Stimulated activated CD8-positive, alpha-beta memory T cell treated with anti-CD3 and anti-CD28 coated beads, Interleukin-12 subunit alpha, Interleukin-12 subunit beta, amount 100 ng/mL, for 4 hours (primary cell): ENCODE measurements around the gene PTPN22.

Experiments
- DNase-seq: peaks from one replicate; pipeline ENCODE4 v3.0.0-alpha.2; 2020; ENCODE audit warnings: low read depth

PTPN22 gene

DNA sequence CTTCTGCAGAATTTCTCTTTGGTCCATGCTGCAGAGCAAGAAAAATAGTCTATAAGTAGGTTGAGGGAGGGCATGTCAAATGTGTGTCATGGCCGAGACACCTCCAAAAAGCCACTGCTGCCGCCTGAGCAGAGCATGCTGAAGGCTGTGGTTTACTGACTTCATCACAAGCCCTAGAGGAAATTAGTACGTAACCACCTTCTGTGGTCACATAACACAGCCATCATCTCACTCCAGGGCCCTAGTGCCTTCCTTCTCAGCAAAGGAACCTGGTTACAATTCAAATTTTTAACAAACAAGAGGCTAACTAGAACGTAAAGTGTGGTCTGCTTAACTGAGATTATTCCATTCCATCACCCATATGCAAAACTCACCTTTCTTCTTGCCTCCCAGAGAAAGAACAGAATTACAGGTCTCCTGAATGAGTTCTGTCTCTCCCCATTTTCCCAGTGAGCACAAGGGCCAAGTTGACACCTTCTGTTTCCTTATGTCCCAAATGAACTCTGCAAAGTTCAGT lies at the start of gene PTPN22:
Gene PTPN22 (minus strand): TSS at position 116 of the 517 bp plus-strand sequence.
- peak; percentile 61 for DNase-seq

DNA sequence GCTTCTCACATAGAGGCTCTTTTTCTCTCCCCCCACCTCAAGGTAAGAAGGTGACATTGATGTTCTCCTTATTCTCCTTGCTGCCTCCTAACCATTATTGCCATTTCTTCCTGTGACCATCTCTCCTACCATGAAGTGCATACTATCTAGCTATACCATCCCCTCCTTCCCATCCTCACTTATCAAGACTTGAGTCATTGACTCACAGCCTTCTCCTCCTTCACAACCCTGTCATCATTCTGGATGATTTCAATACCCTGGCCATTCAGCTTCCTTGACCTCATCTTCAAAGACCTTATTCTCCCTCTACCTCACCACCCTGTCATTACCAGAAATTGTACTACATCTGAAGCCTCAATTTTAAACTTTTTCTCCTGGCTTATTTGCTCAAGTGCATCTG lies 46.7 kb upstream of the PTPN22 start:
- no peak for DNase-seq

DNA sequence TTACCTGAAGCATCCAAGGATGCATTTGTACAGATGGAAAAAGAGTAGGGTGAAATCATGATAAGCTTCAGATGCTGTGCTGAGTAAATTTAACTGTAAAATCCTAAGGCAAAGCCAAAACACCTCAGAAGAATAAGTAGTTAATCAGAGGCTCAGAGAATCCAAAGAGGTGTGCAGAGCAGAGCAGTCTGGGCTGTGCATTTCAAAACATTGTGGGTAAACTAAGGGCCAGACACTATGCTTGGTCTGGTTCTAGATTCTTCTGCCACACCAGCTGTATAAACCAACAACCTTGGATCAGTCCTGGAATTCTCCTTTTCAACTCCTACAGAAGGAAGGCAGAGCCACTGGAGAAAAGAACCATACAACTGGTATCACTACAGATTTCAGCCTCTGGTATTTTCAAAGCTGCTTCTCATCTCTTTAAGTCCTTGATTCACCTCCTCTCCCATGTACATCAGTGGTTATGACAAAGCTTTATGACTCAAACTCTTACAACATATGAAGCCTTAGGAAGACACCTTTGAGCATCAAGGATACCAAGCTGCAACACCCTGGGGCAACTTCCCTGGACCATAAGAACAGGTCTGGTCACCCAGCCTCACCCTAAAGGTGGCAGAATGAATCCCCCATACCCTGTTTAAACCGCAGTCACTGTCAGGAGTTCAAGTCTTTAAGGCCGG lies 46.0 kb upstream of the PTPN22 start:
- DNase-seq: no peak

DNA sequence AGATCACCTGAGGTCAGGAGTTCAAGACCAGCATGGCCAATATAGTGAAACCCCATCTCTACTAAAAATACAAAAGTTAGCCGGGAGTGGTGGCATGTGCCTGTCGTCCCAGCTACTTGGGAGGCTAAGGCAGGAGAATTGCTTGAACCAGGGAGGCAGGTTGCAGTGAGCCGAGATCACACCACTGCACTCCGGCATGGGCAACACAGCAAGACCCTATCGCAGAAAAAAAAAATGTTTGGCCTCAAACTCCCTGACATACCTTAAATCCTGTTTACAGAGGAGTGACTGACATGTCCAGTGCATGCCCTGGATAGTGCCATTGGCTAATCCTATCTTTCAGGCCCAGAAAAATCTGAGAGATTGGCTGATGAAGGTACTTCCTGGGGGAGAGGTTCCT lies 45.5 kb upstream of the PTPN22 start:
- DNase-seq: no peak

DNA sequence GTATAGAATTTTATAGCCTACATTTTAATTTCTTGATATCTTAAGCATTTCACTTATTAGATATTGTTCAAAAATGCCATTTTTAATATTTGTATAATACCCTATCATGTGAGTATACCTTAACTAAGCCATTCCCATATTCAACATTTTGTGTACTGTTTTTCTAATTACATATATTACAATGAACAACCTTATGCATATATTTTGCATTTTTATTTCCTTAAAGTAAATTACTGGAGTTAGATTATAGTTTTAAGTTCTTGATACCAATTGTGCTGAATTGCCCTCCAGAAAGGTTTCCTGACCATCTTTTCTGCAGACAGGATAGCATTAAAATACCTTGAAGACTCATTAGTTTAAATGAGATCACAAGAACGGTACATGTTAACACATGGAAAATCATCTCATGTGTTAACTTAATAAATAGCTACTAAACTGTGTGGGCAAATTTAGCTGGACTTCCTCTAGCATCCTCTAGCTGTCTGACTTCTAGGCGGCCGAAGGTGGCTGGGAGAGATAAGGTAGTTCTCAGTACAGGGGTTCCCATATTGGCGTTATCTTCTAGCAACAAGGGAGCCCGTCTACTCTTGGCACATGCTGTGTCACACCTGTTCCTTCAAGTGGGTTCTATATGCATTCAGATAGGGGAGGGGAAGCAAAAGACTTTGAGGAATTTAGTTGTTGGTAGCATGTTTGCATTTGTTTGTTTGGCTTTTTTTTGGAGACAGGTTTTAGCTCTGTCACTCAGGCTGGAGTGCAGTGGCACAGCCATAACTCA lies 42.6 kb upstream of the PTPN22 start:
- DNase-seq: no peak

DNA sequence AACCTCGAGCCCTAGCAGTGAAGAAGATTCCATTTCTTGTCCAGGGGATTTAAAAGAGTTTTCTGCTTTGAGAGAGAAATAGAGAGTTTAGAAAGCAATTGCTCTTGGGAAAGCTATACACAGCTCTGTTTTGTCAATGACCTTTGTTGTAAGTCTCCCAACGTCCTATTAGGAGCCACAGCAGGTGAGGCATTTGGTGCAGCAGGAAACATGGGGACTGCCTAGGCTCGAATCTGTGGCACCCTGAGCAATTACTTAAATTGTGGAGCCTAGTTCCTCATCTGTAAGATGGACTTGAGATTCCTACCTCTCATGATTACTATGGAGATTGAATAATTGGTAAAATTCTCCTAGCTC lies 41.8 kb upstream of the PTPN22 start:
- no peak for DNase-seq

DNA sequence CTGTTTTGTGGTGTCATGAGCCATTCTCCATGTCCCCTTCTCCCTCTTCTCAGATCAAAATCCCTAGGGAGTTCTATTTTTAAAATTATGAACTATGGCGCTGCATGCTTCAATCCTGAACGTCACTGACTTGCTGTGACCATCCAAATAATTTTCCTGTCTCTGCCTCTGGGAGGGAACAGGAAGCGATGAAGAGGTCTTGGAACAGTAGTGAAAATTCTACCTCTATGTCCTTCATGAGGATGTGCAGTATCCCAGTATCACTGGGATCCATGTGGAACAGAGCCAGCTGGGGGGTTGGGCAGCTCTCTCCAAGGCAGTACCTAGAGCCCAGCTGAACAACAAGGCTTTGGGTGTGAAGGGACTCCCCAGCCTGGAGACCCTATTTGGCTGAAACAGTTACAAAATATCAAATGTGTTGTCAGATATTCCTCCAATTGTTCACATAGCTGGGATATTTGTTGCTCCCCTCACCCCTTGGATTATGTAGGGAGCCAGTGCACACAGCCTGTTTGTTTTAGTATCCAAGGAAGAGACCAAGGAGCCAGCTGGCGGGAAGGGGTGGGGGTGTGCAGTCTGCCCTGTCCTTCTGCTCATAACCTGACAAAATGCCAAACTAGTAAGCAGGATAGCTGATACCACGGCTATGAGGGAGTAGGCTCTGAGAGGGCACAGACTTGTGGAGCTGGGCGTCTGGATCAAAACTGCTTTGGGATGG lies 41.2 kb upstream of the PTPN22 start:
- DNase-seq: no peak

DNA sequence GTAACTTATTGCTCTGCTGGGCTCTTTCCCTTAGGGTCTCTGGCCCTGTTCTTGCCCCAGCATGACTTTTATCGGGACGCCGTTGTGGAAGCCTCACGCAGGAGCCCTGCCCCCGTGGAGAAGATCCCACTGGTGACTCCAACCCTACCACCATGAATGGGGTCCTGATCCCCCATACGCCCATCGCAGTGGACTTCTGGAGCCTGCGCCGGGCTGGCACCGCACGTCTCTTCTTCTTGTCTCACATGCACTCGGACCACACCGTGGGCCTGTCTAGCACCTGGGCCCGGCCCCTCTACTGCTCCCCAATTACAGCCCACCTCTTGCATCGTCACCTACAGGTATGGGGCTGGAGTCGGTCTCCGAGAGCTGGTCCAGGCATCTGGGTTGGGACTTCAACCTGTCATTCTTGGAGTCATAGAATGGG lies 33.9 kb upstream of the PTPN22 start:
- DNase-seq: no peak

DNA sequence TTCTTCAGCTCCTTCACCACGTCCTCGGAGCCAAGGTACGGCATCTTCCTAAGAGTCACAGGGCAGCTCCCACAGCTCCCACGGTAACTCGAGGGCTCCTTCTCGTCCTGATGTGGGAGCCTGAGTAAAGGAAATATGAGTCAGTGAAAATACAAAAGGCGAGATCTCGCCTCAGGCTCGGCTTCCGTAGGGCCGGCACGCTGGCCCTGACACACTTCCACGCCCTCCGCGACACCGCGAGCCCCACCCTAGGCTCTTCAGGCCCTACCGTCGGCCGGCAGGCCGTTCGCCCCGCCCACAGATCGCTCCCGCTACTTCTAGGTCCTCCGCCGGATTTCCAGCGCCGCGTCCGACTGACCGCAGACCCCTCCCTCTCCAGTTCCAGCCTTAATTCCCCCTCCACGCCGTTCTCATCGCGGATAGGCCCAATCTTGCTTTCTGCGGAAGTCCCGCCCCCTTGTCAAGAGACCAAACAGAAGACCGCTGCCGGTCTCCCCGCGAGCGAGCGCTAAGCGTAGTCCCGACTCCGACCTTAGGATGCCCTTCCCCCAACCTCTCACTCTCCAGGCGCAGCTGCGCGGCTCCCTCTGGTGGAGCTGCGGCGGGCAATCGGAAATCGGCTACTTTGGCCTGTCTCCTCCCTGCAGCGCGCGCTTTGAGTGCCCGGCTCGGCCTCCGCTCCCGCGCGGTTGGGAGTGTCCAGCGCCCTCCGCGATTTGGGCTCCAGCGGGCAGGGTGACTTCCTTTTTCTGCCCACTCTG lies 33.3 kb upstream of the PTPN22 start, which contains the start of the genes AP4B1 and DCLRE1B:
Gene AP4B1 (minus strand): TSS at position 126 of the 761 bp plus-strand sequence. CDS start 82 bp downstream, at position 44.
Gene DCLRE1B (plus strand): TSS at position 653 of the 761 bp plus-strand sequence. CDS start 261 bp downstream, outside the sequence.
- peak; percentile 90 for DNase-seq

DNA sequence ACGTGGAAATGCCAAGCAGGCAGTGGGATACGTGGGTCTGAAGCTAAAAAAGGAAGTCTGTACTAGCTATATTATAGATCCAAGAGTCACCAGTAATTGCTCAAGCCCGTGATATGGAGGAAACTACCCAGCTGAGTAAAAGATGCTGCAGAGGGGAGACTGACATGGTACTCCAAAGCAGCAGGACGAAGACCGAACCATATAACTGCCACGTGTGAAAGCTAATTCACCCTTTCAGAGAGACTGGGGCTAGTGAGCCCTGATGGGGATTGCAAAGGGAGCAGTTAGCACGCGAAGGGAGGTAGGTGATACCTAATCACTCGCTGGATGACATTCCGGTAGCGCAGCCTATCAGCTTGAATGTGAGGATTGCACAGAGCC lies 32.8 kb upstream of the PTPN22 start:
- DNase-seq: no peak

DNA sequence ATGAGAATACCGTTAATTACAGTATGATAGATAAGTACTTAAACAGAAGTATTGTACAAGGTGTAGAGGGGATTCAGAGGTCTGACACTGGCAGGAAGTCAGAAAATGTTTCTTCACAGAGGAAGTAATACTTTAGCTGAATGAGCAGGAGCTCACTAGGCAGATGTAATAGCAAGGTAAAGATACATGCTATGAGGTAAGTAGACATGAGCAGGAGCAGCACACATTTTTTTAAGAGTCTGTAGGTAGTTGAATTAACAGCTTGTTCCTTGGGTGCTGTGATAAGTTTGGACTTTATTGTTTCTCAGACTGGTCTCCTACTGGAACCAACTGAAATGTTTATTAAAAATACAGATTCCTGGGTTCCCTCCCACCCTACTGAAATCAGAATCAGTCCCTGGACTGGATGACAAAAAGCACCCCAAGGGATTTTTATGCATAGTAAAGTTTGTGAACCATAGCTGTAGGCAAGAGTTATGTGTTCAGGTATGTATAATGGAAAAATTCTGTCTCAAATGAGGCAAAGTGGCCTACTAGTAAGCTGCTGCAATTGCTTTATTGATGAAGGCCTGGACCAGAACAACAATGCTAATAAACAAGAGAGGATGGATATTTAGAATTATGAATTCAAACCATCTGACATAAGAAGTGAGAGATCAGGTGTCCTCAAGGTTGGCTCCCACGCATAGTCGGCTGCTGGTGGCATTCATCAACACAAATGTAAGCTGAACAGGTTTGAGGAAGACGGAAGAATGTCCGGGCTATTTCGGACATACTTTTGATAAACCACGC lies 32.2 kb upstream of the PTPN22 start:
- DNase-seq: no peak

DNA sequence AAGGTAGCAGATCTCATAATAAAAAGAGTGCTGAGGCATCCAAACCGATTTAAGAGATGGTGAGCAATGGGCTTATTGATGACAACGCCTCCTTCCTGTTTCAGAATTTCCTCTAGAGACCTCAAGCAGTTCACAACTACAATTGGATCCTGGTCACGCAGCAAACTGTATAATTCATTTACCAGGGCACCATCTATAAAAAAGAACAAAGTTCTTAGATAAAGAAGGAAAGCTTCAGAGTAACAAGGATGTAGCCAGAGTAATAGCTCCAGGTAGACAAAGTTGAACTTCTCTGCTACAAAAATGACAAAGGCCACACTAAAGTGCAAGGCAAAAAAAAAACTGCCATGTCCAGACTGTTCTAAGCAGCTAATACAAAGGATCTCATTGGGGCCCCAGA lies 29.7 kb upstream of the PTPN22 start:
- DNase-seq: no peak

DNA sequence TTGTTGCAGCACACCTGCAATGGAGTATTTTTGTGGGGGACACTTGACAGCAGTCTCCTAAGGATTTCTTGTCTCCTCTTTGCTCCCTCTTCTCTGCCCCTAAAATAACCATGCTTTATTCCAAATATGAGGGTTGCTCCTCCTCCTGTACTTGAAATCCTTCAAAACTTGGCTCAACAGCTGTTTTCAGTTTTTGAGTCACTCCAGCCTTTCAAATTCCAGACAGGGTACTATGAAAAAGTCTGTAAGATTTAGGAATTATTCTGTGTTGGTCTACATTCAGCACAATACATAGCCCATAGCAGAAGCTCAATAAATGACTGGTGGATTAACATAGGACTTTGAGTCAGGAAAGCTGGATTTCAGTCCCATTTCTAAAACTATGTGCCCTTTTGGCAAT lies 27.6 kb upstream of the PTPN22 start:
- no peak for DNase-seq

DNA sequence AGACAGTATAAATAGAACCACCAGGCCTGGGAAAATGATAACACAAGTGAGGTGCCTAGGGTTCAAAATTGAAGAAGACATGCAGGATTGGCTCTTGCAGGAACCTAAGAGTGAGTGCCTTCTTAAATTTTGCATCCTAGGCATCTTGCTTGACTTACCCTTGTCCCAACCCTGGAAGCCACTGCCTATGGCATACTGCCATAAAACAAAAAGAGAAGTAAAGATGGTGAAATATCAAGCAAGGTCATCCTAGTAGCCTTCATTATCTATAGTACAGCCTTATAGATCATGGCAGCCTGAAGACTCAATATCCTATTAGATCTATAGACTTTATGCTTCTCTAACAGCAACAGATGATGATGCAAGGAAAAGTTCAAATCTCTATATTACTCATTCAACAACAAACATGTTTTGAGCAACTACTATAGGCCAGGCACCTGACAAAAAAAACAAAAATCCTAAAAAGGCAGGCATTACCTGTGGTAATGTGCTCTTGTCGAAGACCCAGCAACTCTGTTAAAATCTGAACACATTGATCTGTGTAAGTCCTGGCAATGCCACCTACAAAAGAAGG lies 26.8 kb upstream of the PTPN22 start:
- no peak for DNase-seq

DNA sequence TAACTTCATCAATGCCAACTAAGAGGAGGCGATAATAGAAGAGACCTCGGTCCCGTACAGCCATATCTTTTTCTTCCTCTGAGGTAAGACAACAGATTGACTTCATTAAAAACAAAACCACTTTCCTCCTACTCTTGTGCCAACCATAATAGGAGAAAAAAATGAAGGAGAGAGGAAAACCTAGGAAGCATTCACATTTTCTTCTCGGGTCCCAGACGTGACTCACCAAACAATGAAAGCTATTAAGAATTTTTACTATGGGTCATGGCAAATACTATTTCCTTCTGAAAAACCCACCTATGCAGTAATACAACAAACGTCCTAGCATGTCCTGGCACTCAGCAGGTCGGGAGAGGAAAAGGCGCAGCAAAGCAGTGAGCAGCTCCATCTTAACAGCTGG lies 24.4 kb upstream of the PTPN22 start:
- DNase-seq: no peak

DNA sequence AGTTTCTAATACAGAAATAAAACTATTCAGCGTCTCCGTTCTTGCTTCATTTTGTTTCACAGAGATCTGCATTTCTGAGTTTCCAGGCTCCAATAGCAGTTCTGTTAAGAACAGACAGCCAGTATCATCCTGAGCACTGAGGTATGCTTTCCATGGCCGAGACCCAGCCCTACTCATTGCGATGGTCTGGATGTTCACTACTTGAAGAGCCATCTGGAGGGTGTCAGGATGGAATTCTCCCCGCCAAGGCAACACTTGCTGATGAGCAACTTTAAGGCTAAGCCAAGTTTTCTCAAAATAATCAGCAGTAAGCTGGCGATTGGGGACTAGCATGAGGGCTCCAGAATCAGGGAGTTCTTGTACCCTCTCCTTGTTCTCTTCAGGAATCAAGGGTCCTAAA lies 23.6 kb upstream of the PTPN22 start:
- DNase-seq: no peak

DNA sequence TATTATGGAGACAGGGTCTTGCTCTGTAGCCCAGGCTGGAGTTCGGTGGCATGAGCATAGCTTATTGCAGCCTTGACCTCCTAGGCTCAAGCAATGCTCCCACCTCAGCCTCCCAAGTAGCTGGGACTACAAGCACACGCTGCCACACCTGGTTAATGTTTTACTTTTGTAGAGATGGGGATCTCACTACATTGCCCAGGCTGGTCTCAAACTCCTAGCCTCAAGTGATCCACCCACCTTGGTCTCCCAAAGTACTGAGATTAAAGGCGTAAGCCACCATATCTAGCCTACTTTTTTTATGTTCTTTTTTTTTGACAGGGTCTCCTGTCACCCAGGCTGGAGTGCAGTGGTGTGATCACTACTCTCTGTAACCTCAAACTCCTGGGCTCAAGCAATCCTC lies 21.8 kb upstream of the PTPN22 start:
- DNase-seq: no peak

DNA sequence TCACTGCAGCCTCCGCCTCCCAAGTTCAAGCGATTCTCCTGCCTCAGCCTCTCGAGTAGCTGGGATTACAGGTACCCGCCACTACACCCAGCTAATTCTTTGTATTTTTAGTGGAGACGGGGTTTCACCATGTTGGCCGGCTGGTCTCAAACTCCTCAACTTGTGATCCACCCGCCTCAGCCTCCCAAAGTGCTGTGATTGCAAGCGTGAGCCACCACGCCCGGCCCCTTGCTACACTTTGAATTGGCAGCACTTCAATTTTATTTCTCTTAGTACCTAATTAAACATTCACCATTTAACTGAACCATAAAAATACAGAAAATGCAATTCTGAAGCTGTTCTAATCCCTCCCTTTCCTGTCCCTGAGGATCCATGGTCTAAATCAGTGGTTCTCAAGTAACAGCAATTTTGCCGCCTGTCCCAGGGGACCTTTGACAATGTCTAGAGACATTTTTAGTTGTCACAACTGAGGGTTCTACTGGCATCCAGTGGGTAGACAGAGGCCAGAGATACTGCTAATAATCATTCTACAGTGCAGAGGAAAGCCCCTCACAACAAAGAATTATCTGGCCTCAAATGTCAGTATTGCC lies 20.2 kb upstream of the PTPN22 start:
- DNase-seq: no peak

DNA sequence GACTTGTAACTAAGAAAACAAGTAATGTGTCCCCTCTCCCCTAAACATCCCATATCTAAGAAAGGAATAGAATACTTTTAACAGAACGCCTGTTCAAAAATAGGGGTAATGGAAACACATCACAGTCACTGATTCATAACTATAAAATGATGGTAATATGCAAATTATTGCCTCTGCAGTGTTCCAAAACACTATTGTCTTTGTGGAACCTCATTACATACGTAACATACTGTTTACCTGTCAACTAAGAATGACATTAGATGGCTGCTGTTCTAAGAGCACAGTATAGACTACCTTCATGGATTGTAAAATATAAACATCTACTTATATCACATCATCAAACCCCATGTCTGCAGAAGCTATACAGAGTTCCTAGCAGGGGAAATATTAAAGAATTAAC lies 19.3 kb upstream of the PTPN22 start:
- no peak for DNase-seq

DNA sequence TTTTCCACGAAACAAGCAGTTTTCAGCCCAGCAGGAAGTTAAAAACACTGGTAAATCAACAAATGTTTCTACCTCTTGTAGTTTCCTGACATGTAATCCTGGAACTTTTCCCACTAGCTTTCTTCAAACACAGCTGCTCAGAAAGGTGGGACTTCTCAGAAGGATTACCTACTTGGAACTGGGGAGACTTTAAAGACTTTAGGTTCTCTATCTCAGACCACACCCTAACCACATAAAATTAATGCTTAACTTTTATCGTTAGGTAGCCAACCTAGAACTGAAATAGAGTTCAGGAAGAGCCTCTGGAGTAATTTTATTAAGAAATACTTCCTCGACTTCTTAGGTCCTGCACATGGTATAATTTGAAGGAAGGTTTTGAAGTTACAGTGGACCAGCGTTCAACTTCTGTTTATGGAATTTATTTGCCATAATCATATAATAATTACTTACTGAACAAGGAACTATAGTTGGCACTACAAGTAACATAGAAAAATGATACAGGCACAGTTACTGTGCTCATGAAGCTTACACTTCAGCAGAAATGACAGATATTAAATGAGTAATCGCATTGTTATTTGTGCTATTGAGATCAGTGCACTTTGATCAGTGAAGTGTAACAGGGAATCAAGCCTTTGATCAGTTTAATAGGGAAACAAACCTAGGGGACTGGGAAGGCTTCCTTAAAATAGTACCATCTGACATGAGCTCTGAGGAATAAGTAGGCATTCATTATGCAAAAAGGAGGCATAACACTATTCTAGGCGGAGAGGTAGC lies 16.1 kb upstream of the PTPN22 start, which contains the start of gene BCL2L15:
Gene BCL2L15 (minus strand): TSS at position 180 of the 774 bp plus-strand sequence. CDS start 206 bp downstream, outside the sequence.
- DNase-seq: no peak
